HCT116 (cell line): ENCODE measurements around the gene PM20D1. TPM values are rescaled to one million over a fixed set of nuclear protein-coding genes. Genes with fewer than 3 reads are reported as not detected.

Source experiments
- ATAC-seq: fragments of 200-7000 bp; cut with Tn5 transposase; 2 replicates; pipeline ENCODE4 v1.9.1; 2020; ENCODE audit warnings: mild to moderate bottlenecking, moderate library complexity
- BruUV-seq: library from RNA; stranded (reverse); fragments of 400-500 nt; replicated peaks from 2 replicates; lab custom pipeline; 2021; lab: Mats Ljungman, UMichigan
- CTCF ChIA-PET: fragments of 300-600 bp; sonication (Branson Sonifier 250); formaldehyde crosslinking; loops from one replicate; lab custom pipeline; 2021; ENCODE audit warnings: antibody characterized with exemption; lab: Charles Lee
- POLR2A ChIA-PET: fragments of 300-600, 350-600 bp; sonication (Branson Sonifier 250); formaldehyde crosslinking; loops from one replicate; lab custom pipeline; 2021; ENCODE audit warnings: antibody characterized with exemption; lab: Charles Lee
- RAD21 ChIA-PET, 2 experiments: fragments of 300-600 bp; sonication (Branson Sonifier 250); formaldehyde crosslinking; loops; one replicate each; lab custom pipeline; 2023; ENCODE audit warnings: low total read pairs in 2 of 2; ENCODE audit not compliant: uncharacterized antibody in 2 of 2, unreplicated experiment in 2 of 2, low non-redundant PET in 1 of 2; lab: Charles Lee
- DNase-seq: peaks from one replicate; pipeline ENCODE4 v3.0.0-alpha.2; 2010; ENCODE audit warnings: low read depth, low spot score
- H2AFZ ChIP-seq: fragments of 200-600 bp; shearing (Covaris generic), sonication (generic); 2 replicates; pipeline ENCODE4 v1.6.1; 2017; ENCODE audit warnings: low read depth, mixed run types, mixed read lengths, antibody characterized with exemption, low read length; ENCODE audit not compliant: poor library complexity, severe bottlenecking
- H3K27ac ChIP-seq: 2 replicates; pipeline ENCODE4 v1.5.1; 2012; ENCODE audit warnings: low read depth, low read length
- H3K27me3 ChIP-seq: fragments of 200-600 bp; sonication (generic); 2 replicates; pipeline ENCODE4 v1.6.1; 2016; ENCODE audit warnings: mixed run types, low read length, mixed read lengths; ENCODE audit not compliant: insufficient read depth
- H3K36me3 ChIP-seq, 2 experiments: fragments of 200-500 bp in 1 of 2; fragments of 200-600 bp in 1 of 2; sonication (Bioruptor generic) in 1 of 2; sonication (generic) in 1 of 2; 2 replicates each; pipeline versions ENCODE4 v1.5.1 to v1.6.1; 2014 to 2016; ENCODE audit warnings: low read length in 2 of 2, inconsistent platforms in 1 of 2, mixed read lengths in 1 of 2, mixed run types in 1 of 2; ENCODE audit not compliant: insufficient read depth in 2 of 2, control insufficient read depth in 1 of 2
- H3K4me1 ChIP-seq, 2 experiments: fragments of 200-600 bp in 1 of 2; sonication (generic) in 1 of 2; 2 replicates each; pipeline versions ENCODE4 v1.5.1 to v1.6.1; 2012 to 2017; ENCODE audit warnings: low read length in 2 of 2, inconsistent platforms in 1 of 2, mild to moderate bottlenecking in 1 of 2, mixed read lengths in 1 of 2, mixed run types in 1 of 2, moderate library complexity in 1 of 2; ENCODE audit not compliant: insufficient read depth in 2 of 2, control insufficient read depth in 1 of 2
- H3K4me2 ChIP-seq: fragments of 200-600 bp; sonication (generic); 2 replicates; pipeline ENCODE4 v1.6.1; 2017; ENCODE audit warnings: mixed run types, low read length, mixed read lengths
- H3K4me3 ChIP-seq, 2 experiments: fragments of 200-600 bp in 1 of 2; sonication (generic) in 1 of 2; replicated peaks in 1 of 2; 2 replicates each; pipeline ENCODE4 v1.5.1; 2011 to 2016; ENCODE audit warnings: low read length in 2 of 2, control low read depth in 1 of 2, low read depth in 1 of 2, mild to moderate bottlenecking in 1 of 2, mixed read lengths in 1 of 2, mixed run types in 1 of 2
- H3K79me2 ChIP-seq: fragments of 200-600 bp; sonication (generic); 2 replicates; pipeline ENCODE4 v1.6.1; 2017; ENCODE audit warnings: mild to moderate bottlenecking, mixed run types, low read length, moderate library complexity, mixed read lengths; ENCODE audit not compliant: insufficient read depth
- H3K9ac ChIP-seq: fragments of 200-600 bp; sonication (generic); 2 replicates; pipeline ENCODE4 v1.6.1; 2016; ENCODE audit warnings: low read length, mixed read lengths
- H3K9me2 ChIP-seq: fragments of 200-600 bp; sonication (generic), shearing (Covaris generic); 2 replicates; pipeline ENCODE4 v1.6.1; 2017; ENCODE audit warnings: mixed run types, mild to moderate bottlenecking, moderate library complexity; ENCODE audit not compliant: insufficient read depth
- H3K9me3 ChIP-seq, 2 experiments: fragments of 200-500 bp in 1 of 2; fragments of 200-600 bp in 1 of 2; sonication (Bioruptor generic) in 1 of 2; sonication (generic) in 1 of 2; 2 replicates each; pipeline ENCODE4 v1.6.1; 2014 to 2017; ENCODE audit warnings: low read length in 2 of 2, mixed read lengths in 2 of 2, inconsistent platforms in 1 of 2, low read depth in 1 of 2, mild to moderate bottlenecking in 1 of 2, mixed run types in 1 of 2, moderate library complexity in 1 of 2; ENCODE audit not compliant: control insufficient read depth in 1 of 2, insufficient read depth in 1 of 2
- H4K20me1 ChIP-seq: fragments of 200-600 bp; sonication (generic), shearing (Covaris generic); 2 replicates; pipeline ENCODE4 v1.6.1; 2017; ENCODE audit warnings: mixed run types, mild to moderate bottlenecking, moderate library complexity; ENCODE audit not compliant: insufficient read depth
- CEBPB ChIP-seq: IDR thresholded peaks from 2 replicates; pipeline ENCODE4 v1.6.1; 2012; ENCODE audit warnings: low read depth
- ELF1 ChIP-seq: IDR thresholded peaks from 2 replicates; pipeline ENCODE4 v1.6.1; 2012; ENCODE audit warnings: low read depth, borderline replicate concordance
- EZH2 ChIP-seq: fragments of 200-600 bp; sonication (generic); IDR thresholded peaks from 2 replicates; pipeline ENCODE4 v1.6.1; 2017; ENCODE audit warnings: antibody characterized with exemption, mixed run types
- EZH2phosphoT487 ChIP-seq: fragments of 200-600 bp; IDR thresholded peaks from 2 replicates; pipeline ENCODE4 v1.6.1; 2018; ENCODE audit warnings: antibody characterized with exemption, borderline replicate concordance
- FOSL1 ChIP-seq: IDR thresholded peaks from 2 replicates; pipeline ENCODE4 v1.6.1; 2012; ENCODE audit warnings: low read depth
- JUND ChIP-seq: IDR thresholded peaks from 2 replicates; pipeline ENCODE4 v1.6.1; 2012
- POLR2A ChIP-seq: IDR thresholded peaks from 2 replicates; pipeline ENCODE4 v1.7.0; 2011; ENCODE audit warnings: borderline replicate concordance; ENCODE audit not compliant: insufficient read depth, insufficient read length; ENCODE audit errors: extremely low read depth
- POLR2AphosphoS5 ChIP-seq: IDR thresholded peaks from 2 replicates; pipeline ENCODE4 v1.6.1; 2011; ENCODE audit warnings: mild to moderate bottlenecking, low read depth, low read length, moderate library complexity
- RAD21 ChIP-seq: IDR thresholded peaks from 2 replicates; pipeline ENCODE4 v1.6.1; 2012; ENCODE audit warnings: low read depth, mild to moderate bottlenecking
- SIN3A ChIP-seq: IDR thresholded peaks from 2 replicates; pipeline ENCODE4 v1.6.1; 2012; ENCODE audit warnings: low read depth
- SP1 ChIP-seq: IDR thresholded peaks from 2 replicates; pipeline ENCODE4 v1.6.1; 2012; ENCODE audit warnings: low read depth
- SRF ChIP-seq: IDR thresholded peaks from 2 replicates; pipeline ENCODE4 v1.6.1; 2012; ENCODE audit warnings: low read depth
- YY1 ChIP-seq: IDR thresholded peaks from 2 replicates; pipeline ENCODE4 v1.6.1; 2011; ENCODE audit warnings: low read length, low read depth, moderate library complexity, mild to moderate bottlenecking; ENCODE audit not compliant: insufficient replicate concordance; ENCODE audit errors: extremely low read depth
- ZNF274 ChIP-seq: fragments of 200-500 bp; sonication (Bioruptor generic); IDR thresholded peaks from 2 replicates; pipeline ENCODE4 v1.6.1; 2014; ENCODE audit warnings: mild to moderate bottlenecking, low read depth, low read length, inconsistent platforms
- intact Hi-C: fragments of 100-400 bp; cut with micrococcal nuclease; formaldehyde crosslinking; loops from 2 replicates; pipeline ENCODE4 v1.10.0; 2022
- total RNA-seq: library from RNA; stranded (reverse); gene quantifications from one replicate; pipeline ENCODE4 v1.2.1, GENCODE V29; 2021; ENCODE audit not compliant: unreplicated experiment
- TF ChIP-seq, protein P1 (sequence below): IDR thresholded peaks from 2 replicates; pipeline ENCODE4 v1.6.1; 2012; ENCODE audit warnings: low read depth
- TF ChIP-seq, protein P2 (sequence below): IDR thresholded peaks from 2 replicates; pipeline ENCODE4 v1.6.1; 2012
- TF ChIP-seq, protein P3 (sequence below): IDR thresholded peaks from 2 replicates; pipeline ENCODE4 v1.6.1; 2012

PM20D1 gene
- total RNA-seq, 1 experiment from 2014 or later = not detected

DNA sequence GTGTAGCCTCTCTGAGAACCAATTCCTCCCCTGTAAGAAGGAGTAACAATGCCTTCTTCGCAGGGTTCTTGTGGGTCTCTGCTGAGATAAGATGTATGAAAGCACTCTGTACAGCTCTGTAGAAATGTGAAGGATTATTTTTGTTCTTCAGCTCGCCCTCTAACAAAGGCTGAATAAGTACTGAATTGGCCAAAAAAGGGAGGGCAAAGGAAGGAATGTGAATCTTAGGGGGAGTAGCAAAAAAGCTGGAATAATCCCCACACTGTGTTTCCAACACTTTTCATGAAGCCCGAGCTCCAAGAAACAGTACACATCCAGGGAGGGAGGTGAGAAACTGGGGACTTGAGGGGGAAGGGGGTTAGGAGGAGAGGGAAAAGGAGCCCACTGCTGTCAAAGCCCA is 22.9 kb downstream of the PM20D1 start:
- ATAC-seq = no peak
- ChIA-PET RAD21 (no interaction called here), POLR2A (interaction anchor here (1.6 kb wide), 1 partner anchor 14 kb away, joined by 5 read pairs; the partner anchor contains the start of gene SLC41A1), CTCF (interaction anchor here (0.9 to 1.9 kb wide), 5 partner anchors 16 to 150 kb away, joined by 3 to 6 read pairs (median 3); no protein-coding TSS in a partner anchor)
- intact Hi-C loops = no loop called here
- Histone ChIP-seq H3K9me2 (no peaks in the 10 kb centered on the region), H3K9me3 (no peaks in the 10 kb centered on the region), H3K4me2 (no peak overlapping the region), H3K4me3 (no peak overlapping the region), H4K20me1 (no peaks in the 10 kb centered on the region), H2AFZ (no peak overlapping the region), H3K36me3 (no peaks in the 10 kb centered on the region), H3K9ac (no peak overlapping the region), H3K4me1 (peaks cover 0 to 7% of the 10 kb centered on the region in 2 experiments; a peak in 1 of 4 replicates), H3K27ac (no peak overlapping the region), H3K27me3 (peaks cover 10% of the 10 kb centered on the region; the same call in 1 of the 2 replicates), H3K79me2 (no peaks in the 10 kb centered on the region)
- no peak for DNase-seq
- TF ChIP-seq POLR2AphosphoS5 = no peak
- no peak for TF ChIP-seq JUND
- no TSS peak for BruUV-seq

DNA sequence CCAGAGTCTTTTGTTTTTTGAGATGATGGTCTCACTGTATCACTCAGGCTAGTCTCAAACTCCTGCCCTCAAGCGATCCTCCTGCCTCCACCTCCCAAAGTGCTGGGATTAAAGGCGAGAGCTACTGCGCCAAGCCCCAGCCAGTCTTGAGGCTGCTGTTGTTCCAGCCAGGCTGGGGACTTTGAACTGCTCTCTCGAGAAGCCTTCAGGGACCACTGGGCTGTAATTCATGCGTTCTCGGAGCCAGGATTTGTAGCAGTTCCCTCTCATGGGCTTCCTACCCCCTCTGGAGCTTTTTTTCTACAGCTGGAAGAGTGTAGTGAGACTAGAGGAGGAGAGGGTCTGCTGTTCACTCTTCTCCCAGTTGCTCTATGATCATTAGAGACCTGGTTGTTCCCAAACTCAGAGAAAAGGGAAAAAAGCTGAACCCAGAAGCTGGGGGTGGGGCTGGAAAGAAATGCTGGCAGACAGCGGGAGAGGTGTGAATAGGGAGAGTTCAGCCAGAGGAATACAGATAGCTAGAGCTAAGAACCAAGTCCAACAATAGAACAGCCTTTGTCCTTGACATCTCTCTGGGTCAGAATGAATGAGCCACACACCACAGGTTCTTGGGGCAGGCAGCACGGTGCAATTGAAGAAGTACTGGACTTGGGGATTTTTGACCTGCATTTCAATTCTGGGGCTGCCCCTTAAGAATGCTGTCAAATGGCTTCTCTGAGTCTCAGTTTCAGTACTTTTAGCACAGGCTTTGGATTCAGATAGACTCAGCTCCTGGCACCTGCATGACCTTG is 23.7 kb downstream of the PM20D1 start:
- no peaks in the 10 kb centered on the region for H3K79me2 ChIP-seq
- no peak overlapping the region for H3K4me3 ChIP-seq
- no peaks in the 10 kb centered on the region for H3K9me3 ChIP-seq
- H3K4me1 ChIP-seq = peaks cover 0 to 7% of the 10 kb centered on the region in 2 experiments; a peak in 1 of 4 replicates
- POLR2A ChIA-PET = interaction anchor here (1.6 kb wide), 1 partner anchor 13 kb away, joined by 5 read pairs; the partner anchor contains the start of gene SLC41A1
- RAD21 ChIA-PET = no interaction called here
- no peaks in the 10 kb centered on the region for H3K36me3 ChIP-seq
- DNase-seq = no peak
- CTCF ChIA-PET = interaction anchor here (1.0 to 1.9 kb wide), 3 partner anchors 16 to 93 kb away, joined by 3 to 6 read pairs (median 4); no protein-coding TSS in a partner anchor
- no peaks in the 10 kb centered on the region for H4K20me1 ChIP-seq
- intact Hi-C loops = no loop called here
- no peak overlapping the region for H3K9ac ChIP-seq
- H3K27me3 ChIP-seq = peaks cover 10% of the 10 kb centered on the region; the same call in 1 of the 2 replicates
- no peaks in the 10 kb centered on the region for H3K9me2 ChIP-seq
- no peak for ATAC-seq
- no peak overlapping the region for H3K27ac ChIP-seq
- no TSS peak for BruUV-seq
- H2AFZ ChIP-seq = no peak overlapping the region
- H3K4me2 ChIP-seq = no peak overlapping the region
- no peak for TF ChIP-seq SIN3A
- no peak for TF ChIP-seq YY1
- TF ChIP-seq, protein P1, sequence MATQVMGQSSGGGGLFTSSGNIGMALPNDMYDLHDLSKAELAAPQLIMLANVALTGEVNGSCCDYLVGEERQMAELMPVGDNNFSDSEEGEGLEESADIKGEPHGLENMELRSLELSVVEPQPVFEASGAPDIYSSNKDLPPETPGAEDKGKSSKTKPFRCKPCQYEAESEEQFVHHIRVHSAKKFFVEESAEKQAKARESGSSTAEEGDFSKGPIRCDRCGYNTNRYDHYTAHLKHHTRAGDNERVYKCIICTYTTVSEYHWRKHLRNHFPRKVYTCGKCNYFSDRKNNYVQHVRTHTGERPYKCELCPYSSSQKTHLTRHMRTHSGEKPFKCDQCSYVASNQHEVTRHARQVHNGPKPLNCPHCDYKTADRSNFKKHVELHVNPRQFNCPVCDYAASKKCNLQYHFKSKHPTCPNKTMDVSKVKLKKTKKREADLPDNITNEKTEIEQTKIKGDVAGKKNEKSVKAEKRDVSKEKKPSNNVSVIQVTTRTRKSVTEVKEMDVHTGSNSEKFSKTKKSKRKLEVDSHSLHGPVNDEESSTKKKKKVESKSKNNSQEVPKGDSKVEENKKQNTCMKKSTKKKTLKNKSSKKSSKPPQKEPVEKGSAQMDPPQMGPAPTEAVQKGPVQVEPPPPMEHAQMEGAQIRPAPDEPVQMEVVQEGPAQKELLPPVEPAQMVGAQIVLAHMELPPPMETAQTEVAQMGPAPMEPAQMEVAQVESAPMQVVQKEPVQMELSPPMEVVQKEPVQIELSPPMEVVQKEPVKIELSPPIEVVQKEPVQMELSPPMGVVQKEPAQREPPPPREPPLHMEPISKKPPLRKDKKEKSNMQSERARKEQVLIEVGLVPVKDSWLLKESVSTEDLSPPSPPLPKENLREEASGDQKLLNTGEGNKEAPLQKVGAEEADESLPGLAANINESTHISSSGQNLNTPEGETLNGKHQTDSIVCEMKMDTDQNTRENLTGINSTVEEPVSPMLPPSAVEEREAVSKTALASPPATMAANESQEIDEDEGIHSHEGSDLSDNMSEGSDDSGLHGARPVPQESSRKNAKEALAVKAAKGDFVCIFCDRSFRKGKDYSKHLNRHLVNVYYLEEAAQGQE = no peak
- TF ChIP-seq SRF = no peak
- no peak for TF ChIP-seq SP1
- TF ChIP-seq EZH2 = no peak
- no peak for TF ChIP-seq POLR2A
- no peak for TF ChIP-seq EZH2phosphoT487
- no peak for TF ChIP-seq CEBPB
- TF ChIP-seq, protein P2, sequence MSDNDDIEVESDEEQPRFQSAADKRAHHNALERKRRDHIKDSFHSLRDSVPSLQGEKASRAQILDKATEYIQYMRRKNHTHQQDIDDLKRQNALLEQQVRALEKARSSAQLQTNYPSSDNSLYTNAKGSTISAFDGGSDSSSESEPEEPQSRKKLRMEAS = no peak
- TF ChIP-seq POLR2AphosphoS5 = no peak
- no peak for TF ChIP-seq RAD21
- no peak for TF ChIP-seq FOSL1
- TF ChIP-seq ZNF274 = no peak
- no peak for TF ChIP-seq ELF1
- TF ChIP-seq, protein P3, sequence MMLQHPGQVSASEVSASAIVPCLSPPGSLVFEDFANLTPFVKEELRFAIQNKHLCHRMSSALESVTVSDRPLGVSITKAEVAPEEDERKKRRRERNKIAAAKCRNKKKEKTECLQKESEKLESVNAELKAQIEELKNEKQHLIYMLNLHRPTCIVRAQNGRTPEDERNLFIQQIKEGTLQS = no peak
